ENCODE measurements around the gene SEMA4D. TPM values are rescaled to one million over a fixed set of nuclear protein-coding genes. Genes with fewer than 3 reads are reported as not detected.

SEMA4D gene
- total and polyA plus RNA-seq, 10 donors = 23.0 to 193 (median 157) TPM

DNA sequence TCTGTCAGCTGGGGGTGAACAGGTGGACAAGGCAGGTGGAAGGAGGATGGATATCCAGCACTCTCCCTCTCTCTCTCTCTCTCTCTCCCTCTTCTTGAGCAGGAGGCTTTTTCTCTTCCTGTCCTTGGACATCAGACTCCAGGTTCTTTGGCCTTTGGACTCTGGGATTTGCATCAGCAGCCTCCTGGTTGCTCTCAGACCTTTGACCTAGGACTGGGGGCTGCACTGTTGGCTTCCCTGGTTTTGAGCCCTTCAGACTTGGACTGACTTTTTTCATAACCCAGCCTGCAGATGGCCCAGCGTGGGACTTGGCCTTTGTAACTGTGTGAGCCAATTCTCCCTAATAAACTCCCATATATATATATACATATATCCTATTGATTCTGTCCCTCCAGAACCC is 35.0 kb upstream of the SEMA4D start:
- Histone ChIP-seq H3K4me3 (no peak overlapping the region), H3K27ac (peak overlapping the region in 4 of 8 donors; percentile 15 to 88 (median 63)), H3K36me3 (no peaks in the 10 kb centered on the region), H3K4me1 (peaks cover 9 to 99% (median 61%) of the 10 kb centered on the region in 6 donors), H3K27me3 (replicated peaks in 1 of 7) (no peaks in the 10 kb centered on the region), H3K9me3 (peaks cover 0 to 4% (median 0%) of the 10 kb centered on the region in 8 donors)
- intact Hi-C loops (cut with DNase I; ENCODE audit: low total_unique reads) = no loop called here
- 73 to 91% (median 88%) methylated on average over 1 of the region's 1 CpG for WGBS, 5 donors
- TF ChIP-seq, protein P1, sequence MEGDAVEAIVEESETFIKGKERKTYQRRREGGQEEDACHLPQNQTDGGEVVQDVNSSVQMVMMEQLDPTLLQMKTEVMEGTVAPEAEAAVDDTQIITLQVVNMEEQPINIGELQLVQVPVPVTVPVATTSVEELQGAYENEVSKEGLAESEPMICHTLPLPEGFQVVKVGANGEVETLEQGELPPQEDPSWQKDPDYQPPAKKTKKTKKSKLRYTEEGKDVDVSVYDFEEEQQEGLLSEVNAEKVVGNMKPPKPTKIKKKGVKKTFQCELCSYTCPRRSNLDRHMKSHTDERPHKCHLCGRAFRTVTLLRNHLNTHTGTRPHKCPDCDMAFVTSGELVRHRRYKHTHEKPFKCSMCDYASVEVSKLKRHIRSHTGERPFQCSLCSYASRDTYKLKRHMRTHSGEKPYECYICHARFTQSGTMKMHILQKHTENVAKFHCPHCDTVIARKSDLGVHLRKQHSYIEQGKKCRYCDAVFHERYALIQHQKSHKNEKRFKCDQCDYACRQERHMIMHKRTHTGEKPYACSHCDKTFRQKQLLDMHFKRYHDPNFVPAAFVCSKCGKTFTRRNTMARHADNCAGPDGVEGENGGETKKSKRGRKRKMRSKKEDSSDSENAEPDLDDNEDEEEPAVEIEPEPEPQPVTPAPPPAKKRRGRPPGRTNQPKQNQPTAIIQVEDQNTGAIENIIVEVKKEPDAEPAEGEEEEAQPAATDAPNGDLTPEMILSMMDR (IDR thresholded peaks at IDR 0.05 in 8 of 11, conservative IDR thresholded peaks at IDR 0.05 in 3 of 11) = no peak
- no peak for DNase-seq

DNA sequence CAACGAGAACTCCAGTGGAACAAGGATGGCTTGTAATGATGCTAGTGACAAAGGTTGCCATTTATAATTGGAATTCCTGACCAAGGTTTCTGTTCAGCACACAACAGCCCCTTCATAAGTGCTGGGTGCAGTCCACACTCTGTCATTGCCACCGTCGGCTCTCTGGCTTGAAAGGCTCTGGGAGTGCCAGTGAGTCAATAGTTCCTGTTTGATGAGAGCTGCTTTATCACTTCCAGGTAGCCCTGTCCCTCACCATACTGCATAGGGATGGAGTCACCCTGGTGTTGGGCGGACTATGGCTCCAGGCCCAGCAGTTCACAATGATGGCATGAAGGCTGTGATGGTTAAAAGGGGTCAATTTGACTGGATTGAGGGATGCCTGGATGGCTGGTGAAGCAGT is 34.6 kb upstream of the SEMA4D start:
- no peaks in the 10 kb centered on the region for H3K27me3 ChIP-seq (replicated peaks in 1 of 7)
- peak overlapping the region in 4 of 8 donors; percentile 15 to 88 (median 63) for H3K27ac ChIP-seq
- WGBS, 5 donors = 40 to 64% (median 58%) methylated on average over 3 to 4 of the region's 4 CpGs
- H3K9me3 ChIP-seq = peaks cover 0 to 5% (median 0%) of the 10 kb centered on the region in 8 donors
- no peak for DNase-seq
- intact Hi-C loops (cut with DNase I; ENCODE audit: low total_unique reads) = no loop called here
- TF ChIP-seq, protein P1 (IDR thresholded peaks at IDR 0.05 in 8 of 11, conservative IDR thresholded peaks at IDR 0.05 in 3 of 11) = no peak
- TF ChIP-seq POLR2AphosphoS5 (IDR thresholded peaks at IDR 0.05) (no peak), POLR2A (IDR thresholded peaks at IDR 0.05) (no peak)
- H3K36me3 ChIP-seq = no peaks in the 10 kb centered on the region
- peaks cover 9 to 99% (median 61%) of the 10 kb centered on the region in 6 donors for H3K4me1 ChIP-seq
- H3K4me3 ChIP-seq = no peak overlapping the region

DNA sequence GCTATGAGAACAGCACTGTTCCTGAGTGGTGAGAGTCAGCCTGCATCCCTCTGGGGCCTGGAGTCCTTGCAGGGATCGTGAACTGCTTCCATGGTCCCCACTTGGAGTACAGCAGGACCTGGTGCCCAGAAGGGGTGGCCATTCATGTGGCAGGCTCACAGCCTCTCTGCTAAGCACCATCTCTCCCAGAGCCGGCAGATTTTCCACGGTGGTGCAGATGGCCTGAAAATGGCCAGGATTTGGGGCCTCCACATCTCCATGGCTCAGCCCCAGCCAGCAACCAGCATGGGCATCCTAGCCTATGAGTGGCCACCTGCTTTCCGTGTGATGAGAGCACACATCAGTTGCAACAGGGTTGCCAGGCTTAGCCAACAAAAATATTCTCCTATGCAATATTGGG is 33.9 kb upstream of the SEMA4D start:
- no peak overlapping the region for H3K4me3 ChIP-seq
- no peaks in the 10 kb centered on the region for H3K27me3 ChIP-seq (replicated peaks in 1 of 7)
- TF ChIP-seq POLR2A (IDR thresholded peaks at IDR 0.05) (no peak), POLR2AphosphoS5 (IDR thresholded peaks at IDR 0.05) (no peak)
- TF ChIP-seq, protein P1 (IDR thresholded peaks at IDR 0.05 in 8 of 11, conservative IDR thresholded peaks at IDR 0.05 in 3 of 11) = no peak
- H3K4me1 ChIP-seq = peaks cover 10 to 99% (median 61%) of the 10 kb centered on the region in 6 donors
- no peaks in the 10 kb centered on the region for H3K36me3 ChIP-seq
- H3K9me3 ChIP-seq = peaks cover 0 to 10% (median 0%) of the 10 kb centered on the region in 8 donors
- no peak for DNase-seq
- peak overlapping the region in 2 of 8 donors; percentile 14 to 88 for H3K27ac ChIP-seq
- 90 to 98% (median 94%) methylated on average over 4 of the region's 4 CpGs for WGBS, 5 donors
- intact Hi-C loops (cut with DNase I; ENCODE audit: low total_unique reads) = no loop called here

DNA sequence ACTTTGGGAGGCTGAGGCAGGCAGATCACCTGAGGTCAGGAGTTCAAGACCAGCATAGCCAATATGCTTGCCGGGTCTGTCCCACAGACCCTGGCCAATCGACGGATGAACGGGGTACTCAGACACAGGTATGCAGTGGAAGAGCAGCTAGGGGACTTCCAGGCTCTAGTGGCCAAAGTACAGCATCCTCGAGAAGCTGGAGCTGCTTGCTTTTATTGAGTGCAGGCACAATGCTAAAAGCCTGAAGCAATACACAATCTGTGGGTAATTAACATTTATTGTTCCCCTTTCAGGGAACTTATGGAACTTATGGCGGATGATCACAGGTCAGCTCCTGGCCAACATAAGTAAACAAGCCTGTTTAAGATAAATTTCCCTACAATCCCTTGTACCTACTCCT is 32.8 kb upstream of the SEMA4D start:
- WGBS, 5 donors = 81 to 98% (median 86%) methylated on average over 6 of the region's 6 CpGs
- TF ChIP-seq POLR2AphosphoS5 (IDR thresholded peaks at IDR 0.05) = no peak
- no peak for TF ChIP-seq POLR2A (IDR thresholded peaks at IDR 0.05)
- TF ChIP-seq, protein P1 (IDR thresholded peaks at IDR 0.05 in 8 of 11, conservative IDR thresholded peaks at IDR 0.05 in 3 of 11) = no peak
- intact Hi-C loops (cut with DNase I; ENCODE audit: low total_unique reads) = no loop called here
- Histone ChIP-seq H3K4me3 (no peak overlapping the region), H3K9me3 (peaks cover 0 to 10% (median 0%) of the 10 kb centered on the region in 8 donors), H3K27me3 (replicated peaks in 1 of 7) (no peaks in the 10 kb centered on the region), H3K36me3 (no peaks in the 10 kb centered on the region), H3K27ac (peak overlapping the region in 2 of 8 donors; percentile 7 to 30), H3K4me1 (peaks cover 11 to 99% (median 60%) of the 10 kb centered on the region in 6 donors)
- no peak for DNase-seq

All from spleen (tissue), 11 donors.